HepG2 (cell line): ENCODE results near the gene TM9SF4. TPM values are rescaled to one million over a fixed set of nuclear protein-coding genes. Genes with fewer than 3 reads are reported as not detected.

Experiments
- ATAC-seq: fragments of 200-7000 bp; cut with Tn5 transposase; 3 replicates; pipeline ENCODE4 v1.9.1; 2020; ENCODE audit warnings: mild to moderate bottlenecking, moderate library complexity
- BruUV-seq: library from RNA; stranded (reverse); fragments of 400-500 nt; replicated peaks from 2 replicates; lab custom pipeline; 2021; lab: Mats Ljungman, UMichigan
- CTCF ChIA-PET: fragments of 300-600 bp; formaldehyde crosslinking; extraction: SDS; loops from one replicate; lab custom pipeline; 2021; ENCODE audit warnings: low total read pairs, inconsistent platforms, low intra/inter-chr PET ratio; lab: Yijun Ruan, JAX
- POLR2A ChIA-PET: fragments of 350-600 bp; sonication (Branson Sonifier 250); formaldehyde crosslinking; loops from one replicate; lab custom pipeline; 2020; ENCODE audit warnings: antibody characterized with exemption, inconsistent platforms; lab: Yijun Ruan, JAX
- DNase-seq: peaks from one replicate; pipeline ENCODE4 v3.0.0-alpha.2; 2015; ENCODE audit warnings: low spot score
- FAIRE-seq: peaks from 3 replicates; lab custom pipeline; 2011; peaks lifted over from hg19 to GRCh38; lab: Jason Lieb, UNC
- H2AFZ ChIP-seq: one replicate; pipeline ENCODE4 v1.6.1; 2011; ENCODE audit warnings: low read length, inconsistent platforms
- H3K27ac ChIP-seq: fragments of 300-600 bp; 3 replicates; pipeline ENCODE4 v1.8.0; 2011; ENCODE audit warnings: mixed run types, mild to moderate bottlenecking, mixed read lengths, low read length, inconsistent platforms; ENCODE audit not compliant: insufficient read depth; ENCODE audit errors: extremely low read length
- H3K27me3 ChIP-seq, 2 experiments: fragments of 200-600 bp in 1 of 2; 2 replicates in 1 of 2; 3 replicates in 1 of 2; pipeline versions ENCODE4 v1.6.0 to v1.8.0; 2011; ENCODE audit warnings: low read length in 2 of 2, mild to moderate bottlenecking in 2 of 2, moderate library complexity in 2 of 2, inconsistent platforms in 1 of 2; ENCODE audit not compliant: insufficient read depth in 2 of 2, control insufficient read depth in 1 of 2
- H3K36me3 ChIP-seq, 2 experiments: fragments of 200-600 bp in 1 of 2; replicated peaks in 1 of 2; 2 replicates in 1 of 2; 3 replicates in 1 of 2; pipeline versions ENCODE4 v1.5.1 to v1.8.0; 2011; ENCODE audit warnings: low read length in 2 of 2, inconsistent platforms in 1 of 2; ENCODE audit not compliant: insufficient read depth in 2 of 2, control insufficient read depth in 1 of 2
- H3K4me1 ChIP-seq: 2 replicates; pipeline ENCODE4 v1.5.1; 2012; ENCODE audit warnings: low read length, inconsistent platforms; ENCODE audit not compliant: insufficient read depth
- H3K4me2 ChIP-seq: 2 replicates; pipeline ENCODE4 v1.6.0; 2011; ENCODE audit warnings: low read depth, low read length, inconsistent platforms
- H3K4me3 ChIP-seq, 3 experiments: fragments of 200-600 bp in 1 of 3; sonication (generic), shearing (Covaris generic) in 1 of 3; replicated peaks in 1 of 3; 2 replicates each; pipeline ENCODE4 v1.5.1; 2011 to 2016; ENCODE audit warnings: low read length in 3 of 3, inconsistent platforms in 2 of 3, low read depth in 2 of 3, mild to moderate bottlenecking in 2 of 3, control low read depth in 1 of 3, mixed read lengths in 1 of 3; ENCODE audit not compliant: insufficient read depth in 1 of 3
- H3K79me2 ChIP-seq: one replicate; pipeline ENCODE4 v1.6.1; 2011; ENCODE audit warnings: low read length, inconsistent platforms; ENCODE audit not compliant: insufficient read depth
- H3K9ac ChIP-seq: 2 replicates; pipeline ENCODE4 v1.6.0; 2011; ENCODE audit warnings: mild to moderate bottlenecking, low read depth, low read length, inconsistent platforms; ENCODE audit not compliant: insufficient read depth
- H3K9me3 ChIP-seq: 2 replicates; pipeline ENCODE4 v1.5.1; 2012; ENCODE audit warnings: mild to moderate bottlenecking, low read length
- H4K20me1 ChIP-seq: 2 replicates; pipeline ENCODE4 v1.6.0; 2011; ENCODE audit warnings: inconsistent platforms, mild to moderate bottlenecking, low read length, moderate library complexity; ENCODE audit not compliant: insufficient read depth
- CSRNP1 ChIP-seq: sonication (generic); formaldehyde crosslinking; IDR thresholded peaks from 2 replicates; pipeline ENCODE4 v1.8.1; 2023; ENCODE audit warnings: mild to moderate bottlenecking, missing genetic modification reagents
- E2F5 ChIP-seq: sonication (generic); formaldehyde crosslinking; conservative IDR thresholded peaks from 2 replicates; pipeline ENCODE4 v1.4.0; 2020; ENCODE audit warnings: missing genetic modification reagents
- HOXA5 ChIP-seq: sonication (generic); formaldehyde crosslinking; IDR thresholded peaks from 2 replicates; pipeline ENCODE4 v1.4.0; 2020; ENCODE audit warnings: missing genetic modification reagents
- IRF2 ChIP-seq: IDR thresholded peaks from 2 replicates; pipeline ENCODE4 v1.6.1; 2018; ENCODE audit warnings: missing genetic modification reagents, missing compliant biosample characterization
- MZF1 ChIP-seq: sonication (generic); formaldehyde crosslinking; IDR thresholded peaks from 2 replicates; pipeline ENCODE4 v1.8.1; 2023; ENCODE audit warnings: mild to moderate bottlenecking, missing genetic modification reagents, borderline replicate concordance
- TERF1 ChIP-seq: sonication (generic); formaldehyde crosslinking; IDR thresholded peaks from 2 replicates; pipeline ENCODE4 v1.8.0; 2022; ENCODE audit warnings: mild to moderate bottlenecking, missing genetic modification reagents, moderate library complexity
- ZHX1 ChIP-seq: sonication (generic); formaldehyde crosslinking; IDR thresholded peaks from 2 replicates; pipeline ENCODE4 v1.8.1; 2022; ENCODE audit warnings: low read depth, mild to moderate bottlenecking, missing genetic modification reagents
- ZNF44 ChIP-seq: sonication (generic); formaldehyde crosslinking; IDR thresholded peaks from 2 replicates; pipeline ENCODE4 v1.5.1; 2020; ENCODE audit warnings: mild to moderate bottlenecking, missing genetic modification reagents
- ZNF570 ChIP-seq: sonication (generic); formaldehyde crosslinking; IDR thresholded peaks from 2 replicates; pipeline ENCODE4 v1.4.0; 2020; ENCODE audit warnings: mild to moderate bottlenecking, missing genetic modification reagents, borderline replicate concordance
- ZNF660 ChIP-seq: sonication (generic); formaldehyde crosslinking; IDR thresholded peaks from 2 replicates; pipeline ENCODE4 v1.5.1; 2020; ENCODE audit warnings: mild to moderate bottlenecking, low read depth, missing genetic modification reagents, borderline replicate concordance
- ZNF879 ChIP-seq: sonication (generic); formaldehyde crosslinking; IDR thresholded peaks from 2 replicates; pipeline ENCODE4 v1.8.1; 2023; ENCODE audit warnings: missing genetic modification reagents
- ZSCAN29 ChIP-seq: sonication (generic); formaldehyde crosslinking; conservative IDR thresholded peaks from 2 replicates; pipeline ENCODE4 v1.4.0; 2020; ENCODE audit warnings: mild to moderate bottlenecking, missing genetic modification reagents
- WGBS: methylation state at CpG from one replicate; pipeline ENCODE4 v1.1.6; 2017; ENCODE audit warnings: low lambda C conversion rate; 5-methylcytosine and 5-hydroxymethylcytosine counted together
- in situ Hi-C: cut with HindIII; loops from 2 replicates; pipeline ENCODE4 v1.10.0; 2017; ENCODE audit warnings: low pct_unique_long_range_greater_than_20kb; ENCODE audit not compliant: extremely low pct_ligation_motif_present
- intact Hi-C: fragments of 100-400 bp; cut with micrococcal nuclease; formaldehyde crosslinking; loops from one replicate; pipeline ENCODE4 v1.10.0; 2022; ENCODE audit not compliant: unreplicated experiment
- polyA plus RNA-seq, 8 experiments: library from polyadenylated mRNA; depleted of rRNA in 3 of 8; stranded (reverse) in 7 of 8; unstranded in 1 of 8; fragments of >200 nt; fragmentation: Illumina TruSeq in 4 of 8; extraction: Trizol in 4 of 8; gene quantifications; 2 replicates each; pipeline versions ENCODE4 v1.2.1 to v1.2.3, GENCODE V29; 2011 to 2016; ENCODE audit warnings: low read depth in 4 of 8, missing spikeins in 1 of 8, mixed read lengths in 1 of 8; ENCODE audit not compliant: insufficient read depth in 1 of 8
- total RNA-seq, 5 experiments: library from RNA; depleted of rRNA; stranded (reverse); fragments of >200 nt; fragmentation: Illumina TruSeq; extraction: Trizol; gene quantifications; 2 replicates each; pipeline ENCODE4 v1.2.3, GENCODE V29; 2016; ENCODE audit warnings: low read depth in 1 of 5
- TF ChIP-seq, protein P1 (sequence below): sonication (generic); formaldehyde crosslinking; IDR thresholded peaks from 2 replicates; pipeline ENCODE4 v1.5.0; 2020; ENCODE audit warnings: mild to moderate bottlenecking, missing genetic modification reagents
- TF ChIP-seq, protein P2 (sequence below): sonication (generic); IDR thresholded peaks from 2 replicates; pipeline ENCODE4 v1.6.1; 2016; ENCODE audit warnings: low read depth, borderline replicate concordance

Gene TM9SF4
- total and polyA plus RNA-seq, 2 of the 13 experiments (the other 11 are each of a cell fraction or from before 2014, with no cell fraction given), result 53.5 to 171 TPM

GRCh38 chr20:32152421-32153155, 43.1 kb downstream of the TM9SF4 start:
- no peaks in the 10 kb centered on the region for H4K20me1 ChIP-seq
- BruUV-seq, result no TSS peak
- no peaks in the 10 kb centered on the region for H3K27me3 ChIP-seq
- peak; percentile 58 for ATAC-seq
- H2AFZ ChIP-seq, result no peak overlapping the region
- H3K79me2 ChIP-seq, result no peaks in the 10 kb centered on the region
- peak; percentile 88 for DNase-seq
- no peaks in the 10 kb centered on the region for H3K9me3 ChIP-seq
- peaks cover 28 to 75% of the 10 kb centered on the region in 2 experiments for H3K36me3 ChIP-seq
- H3K4me2 ChIP-seq, result peak overlapping the region; percentile 41
- no peak overlapping the region for H3K4me3 ChIP-seq
- 69% methylated on average over 6 of the region's 6 CpGs for WGBS
- in situ Hi-C loops, result no loop called here
- POLR2A ChIA-PET, result interaction anchor here (1.0 to 1.3 kb wide), 3 partner anchors 36 to 138 kb away, joined by 3 to 4 read pairs (median 3); no protein-coding TSS in a partner anchor
- H3K4me1 ChIP-seq, result peaks cover 33% of the 10 kb centered on the region
- FAIRE-seq, result peak; percentile 79
- CTCF ChIA-PET, result no interaction called here
- intact Hi-C loops, result no loop called here
- H3K9ac ChIP-seq, result peak overlapping the region; percentile 11; the same call in 1 of the 2 replicates
- peak overlapping the region; percentile 63 for H3K27ac ChIP-seq
- TF ChIP-seq CSRNP1 (CRISPR knock-in tag) (no peak), HOXA5 (CRISPR knock-in tag) (no peak), E2F5 (CRISPR knock-in tag) (no peak), ZNF660 (CRISPR knock-in tag) (no peak), IRF2 (CRISPR knock-in tag) (no peak), ZHX1 (CRISPR knock-in tag) (no peak), ZNF44 (CRISPR knock-in tag) (no peak), ZNF570 (CRISPR knock-in tag) (no peak), ZSCAN29 (CRISPR knock-in tag) (no peak), ZNF879 (no peak), TERF1 (no peak), MZF1 (CRISPR knock-in tag) (no peak)
- TF ChIP-seq, protein P1, sequence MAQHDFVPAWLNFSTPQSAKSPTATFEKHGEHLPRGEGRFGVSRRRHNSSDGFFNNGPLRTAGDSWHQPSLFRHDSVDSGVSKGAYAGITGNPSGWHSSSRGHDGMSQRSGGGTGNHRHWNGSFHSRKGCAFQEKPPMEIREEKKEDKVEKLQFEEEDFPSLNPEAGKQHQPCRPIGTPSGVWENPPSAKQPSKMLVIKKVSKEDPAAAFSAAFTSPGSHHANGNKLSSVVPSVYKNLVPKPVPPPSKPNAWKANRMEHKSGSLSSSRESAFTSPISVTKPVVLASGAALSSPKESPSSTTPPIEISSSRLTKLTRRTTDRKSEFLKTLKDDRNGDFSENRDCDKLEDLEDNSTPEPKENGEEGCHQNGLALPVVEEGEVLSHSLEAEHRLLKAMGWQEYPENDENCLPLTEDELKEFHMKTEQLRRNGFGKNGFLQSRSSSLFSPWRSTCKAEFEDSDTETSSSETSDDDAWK, result no peak
- TF ChIP-seq, protein P2, sequence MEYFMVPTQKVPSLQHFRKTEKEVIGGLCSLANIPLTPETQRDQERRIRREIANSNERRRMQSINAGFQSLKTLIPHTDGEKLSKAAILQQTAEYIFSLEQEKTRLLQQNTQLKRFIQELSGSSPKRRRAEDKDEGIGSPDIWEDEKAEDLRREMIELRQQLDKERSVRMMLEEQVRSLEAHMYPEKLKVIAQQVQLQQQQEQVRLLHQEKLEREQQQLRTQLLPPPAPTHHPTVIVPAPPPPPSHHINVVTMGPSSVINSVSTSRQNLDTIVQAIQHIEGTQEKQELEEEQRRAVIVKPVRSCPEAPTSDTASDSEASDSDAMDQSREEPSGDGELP, result no peak
